ENCODE data around the gene SNCG.
"Not testable (repeated sequence)": the region's sequence is repeated elsewhere in the genome, so short reads cannot be mapped to it uniquely, and the experiment has no call there.

The SNCG gene

DNA sequence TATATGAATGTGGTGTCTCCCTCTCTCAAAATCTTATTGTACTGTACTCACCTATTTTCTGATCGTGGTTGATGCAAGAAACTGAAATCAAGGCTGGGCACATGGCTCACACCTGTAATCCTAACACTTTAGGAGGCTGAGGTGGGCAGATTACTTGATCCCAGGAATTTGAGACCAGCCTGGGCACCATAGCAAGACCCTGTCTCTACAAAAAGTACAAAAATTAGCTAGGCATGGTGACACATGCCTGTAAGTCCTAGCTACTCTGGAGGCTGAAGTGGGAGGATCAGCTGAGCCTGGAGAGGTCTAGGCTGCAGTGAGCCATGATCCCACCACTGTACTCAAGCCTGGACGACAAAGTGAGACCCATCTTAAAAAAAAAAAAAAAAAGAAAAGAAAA is 17.0 kb upstream of the SNCG start:
- H3K9me3 Mint-ChIP-seq, result no peaks in the 10 kb centered on the region
- H3K27me3 Mint-ChIP-seq, result no peaks in the 10 kb centered on the region
- ATAC-seq (ENCODE audit: low read depth), result no peak
- DNase-seq (ENCODE audit: low spot score in 2 of 2), result no peak
- H3K4me3 Mint-ChIP-seq, result no peak overlapping the region
- H3K27ac Mint-ChIP-seq, result no peak overlapping the region
- peaks cover 2% of the 10 kb centered on the region for H3K4me1 Mint-ChIP-seq
- H3K36me3 Mint-ChIP-seq, result no peaks in the 10 kb centered on the region

GRCh38 chr10:86941991-86942421 is 16.4 kb upstream of the SNCG start:
- H3K4me1 Mint-ChIP-seq, result peaks cover 2% of the 10 kb centered on the region
- H3K9me3 Mint-ChIP-seq, result no peaks in the 10 kb centered on the region
- no peak for ATAC-seq (ENCODE audit: low read depth)
- H3K4me3 Mint-ChIP-seq, result no peak overlapping the region
- H3K36me3 Mint-ChIP-seq, result no peaks in the 10 kb centered on the region
- H3K27me3 Mint-ChIP-seq, result peaks cover 5% of the 10 kb centered on the region
- no peak overlapping the region for H3K27ac Mint-ChIP-seq
- no peak for DNase-seq (ENCODE audit: low spot score in 2 of 2)

GRCh38 chr10:86942441-86943315 is 15.7 kb upstream of the SNCG start:
- H3K4me1 Mint-ChIP-seq, result peaks cover 2% of the 10 kb centered on the region
- H3K9me3 Mint-ChIP-seq, result no peaks in the 10 kb centered on the region
- DNase-seq (ENCODE audit: low spot score in 2 of 2), result no peak
- H3K27me3 Mint-ChIP-seq, result peaks cover 5% of the 10 kb centered on the region
- no peaks in the 10 kb centered on the region for H3K36me3 Mint-ChIP-seq
- H3K27ac Mint-ChIP-seq, result no peak overlapping the region
- no peak for ATAC-seq (ENCODE audit: low read depth)
- H3K4me3 Mint-ChIP-seq, result no peak overlapping the region

- no peak overlapping the region for H3K27ac Mint-ChIP-seq
- no peaks in the 10 kb centered on the region for H3K36me3 Mint-ChIP-seq
- DNase-seq (ENCODE audit: low spot score in 2 of 2) (no peak), ATAC-seq (ENCODE audit: low read depth) (no peak)
- H3K27me3 Mint-ChIP-seq, result peaks cover 5% of the 10 kb centered on the region
- no peaks in the 10 kb centered on the region for H3K9me3 Mint-ChIP-seq
- H3K4me3 Mint-ChIP-seq, result no peak overlapping the region
- peaks cover 2% of the 10 kb centered on the region for H3K4me1 Mint-ChIP-seq
These were observed 14.9 kb upstream of the SNCG start for GRCh38 chr10:86943316-86944030.

GRCh38 chr10:86944031-86944419 is 14.4 kb upstream of the SNCG start:
- Mint-ChIP-seq H3K36me3 (no peaks in the 10 kb centered on the region), H3K4me1 (peaks cover 2% of the 10 kb centered on the region), H3K9me3 (no peaks in the 10 kb centered on the region), H3K4me3 (no peak overlapping the region), H3K27ac (no peak overlapping the region), H3K27me3 (peaks cover 5% of the 10 kb centered on the region)
- ATAC-seq (ENCODE audit: low read depth) (no peak), DNase-seq (ENCODE audit: low spot score in 2 of 2) (no peak)

DNA sequence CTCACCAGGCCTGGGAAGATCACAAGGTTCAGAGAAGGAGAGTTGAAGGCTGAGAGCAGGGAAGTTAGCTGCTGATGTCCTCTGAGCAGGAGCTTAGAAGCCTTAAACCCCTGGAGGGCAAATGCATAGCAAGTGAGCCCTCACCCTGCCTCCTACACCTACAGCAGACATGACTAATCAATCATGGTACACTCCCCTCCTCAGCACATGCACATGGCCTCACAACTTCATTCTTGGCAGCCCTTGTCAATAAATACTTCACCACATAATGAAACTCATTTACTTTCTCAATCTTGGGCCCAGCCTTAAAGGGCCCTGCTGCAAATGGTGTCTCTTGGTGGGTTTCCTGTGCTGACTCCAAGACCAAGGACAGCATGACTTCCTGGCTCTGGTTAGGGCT is 13.9 kb upstream of the SNCG start:
- Mint-ChIP-seq H3K4me1 (peaks cover 1% of the 10 kb centered on the region), H3K36me3 (no peaks in the 10 kb centered on the region), H3K4me3 (no peak overlapping the region), H3K9me3 (no peaks in the 10 kb centered on the region), H3K27ac (no peak overlapping the region), H3K27me3 (peaks cover 5% of the 10 kb centered on the region)
- DNase-seq (ENCODE audit: low spot score in 2 of 2) (no peak), ATAC-seq (ENCODE audit: low read depth) (no peak)

DNA sequence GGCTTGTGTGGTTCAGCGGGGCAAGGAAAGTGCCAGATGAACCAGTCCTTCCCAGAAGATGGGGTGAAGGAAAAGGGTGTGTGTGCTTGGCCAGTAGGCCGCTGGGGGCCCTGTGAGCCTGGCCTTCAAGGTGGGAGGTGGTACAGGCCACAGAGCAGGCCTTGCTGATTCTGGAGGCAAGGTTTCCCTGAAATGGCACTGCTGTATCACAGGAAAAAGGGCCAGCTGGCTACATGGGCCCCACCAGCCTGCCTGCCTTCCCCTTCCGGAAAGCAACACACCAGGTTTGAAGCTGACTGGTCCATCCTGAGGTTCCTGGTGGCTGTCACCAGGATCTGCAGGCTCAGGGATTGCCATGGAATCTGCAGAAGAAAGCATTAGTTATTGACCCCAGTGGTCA is 13.5 kb upstream of the SNCG start:
- no peak for ATAC-seq (ENCODE audit: low read depth)
- Mint-ChIP-seq H3K36me3 (no peaks in the 10 kb centered on the region), H3K4me1 (no peaks in the 10 kb centered on the region), H3K27ac (no peak overlapping the region), H3K27me3 (peaks cover 5% of the 10 kb centered on the region), H3K4me3 (no peak overlapping the region), H3K9me3 (no peaks in the 10 kb centered on the region)
- no peak for DNase-seq (ENCODE audit: low spot score in 2 of 2)

DNA sequence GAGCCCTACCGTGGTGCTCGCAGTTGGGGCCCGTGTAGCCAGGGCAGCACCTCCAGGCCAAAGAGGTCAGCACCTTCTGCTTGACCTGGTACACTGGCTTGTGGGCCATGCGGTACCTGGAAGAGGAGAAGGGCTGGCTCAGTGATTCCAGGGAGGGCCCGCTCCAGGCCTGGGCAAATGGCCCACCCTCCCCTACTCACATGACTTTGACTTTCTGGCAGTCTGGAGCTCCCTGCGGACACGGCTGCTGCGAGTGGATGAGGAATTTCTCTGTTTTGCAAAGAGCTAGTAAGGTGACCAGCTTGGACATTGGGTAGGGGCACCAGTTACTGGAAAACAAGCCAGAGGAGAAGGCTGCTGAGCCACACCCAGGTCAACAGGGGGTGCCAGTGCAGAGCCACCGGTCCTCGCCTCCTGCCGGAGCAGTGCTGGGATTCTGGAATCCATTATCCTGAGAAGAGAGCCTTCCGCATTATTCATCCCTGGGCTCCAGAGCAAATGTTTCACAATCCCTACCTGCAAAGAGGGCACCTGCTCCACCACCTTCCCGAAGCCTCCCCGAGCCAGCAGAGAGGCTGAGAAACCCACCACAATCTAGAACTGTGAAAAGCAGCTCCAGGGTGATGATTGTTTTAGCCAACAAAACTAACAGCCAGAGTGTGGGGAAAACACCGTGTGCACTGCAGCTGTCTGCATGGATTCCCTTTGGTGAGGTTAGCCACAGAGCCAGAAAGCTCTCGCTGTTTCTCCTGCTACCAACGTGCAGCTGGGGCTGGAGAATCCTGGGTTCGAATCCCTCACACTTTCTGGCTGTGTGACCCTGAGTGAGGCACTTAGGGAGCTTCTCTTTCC is 12.8 kb upstream of the SNCG start:
- Mint-ChIP-seq H3K4me1 (no peaks in the 10 kb centered on the region), H3K9me3 (no peaks in the 10 kb centered on the region), H3K27ac (no peak overlapping the region), H3K27me3 (peaks cover 5% of the 10 kb centered on the region), H3K36me3 (no peaks in the 10 kb centered on the region), H3K4me3 (no peak overlapping the region)
- DNase-seq (ENCODE audit: low spot score in 2 of 2), result no peak
- ATAC-seq (ENCODE audit: low read depth), result no peak

- H3K4me1 Mint-ChIP-seq, result no peaks in the 10 kb centered on the region
- no peak overlapping the region for H3K27ac Mint-ChIP-seq
- ATAC-seq (ENCODE audit: low read depth) (no peak), DNase-seq (ENCODE audit: low spot score in 2 of 2) (no peak)
- peaks cover 5% of the 10 kb centered on the region for H3K27me3 Mint-ChIP-seq
- H3K9me3 Mint-ChIP-seq, result no peaks in the 10 kb centered on the region
- H3K4me3 Mint-ChIP-seq, result no peak overlapping the region
- H3K36me3 Mint-ChIP-seq, result no peaks in the 10 kb centered on the region
These were observed 11.9 kb upstream of the SNCG start for GRCh38 chr10:86946213-86947155.

DNA sequence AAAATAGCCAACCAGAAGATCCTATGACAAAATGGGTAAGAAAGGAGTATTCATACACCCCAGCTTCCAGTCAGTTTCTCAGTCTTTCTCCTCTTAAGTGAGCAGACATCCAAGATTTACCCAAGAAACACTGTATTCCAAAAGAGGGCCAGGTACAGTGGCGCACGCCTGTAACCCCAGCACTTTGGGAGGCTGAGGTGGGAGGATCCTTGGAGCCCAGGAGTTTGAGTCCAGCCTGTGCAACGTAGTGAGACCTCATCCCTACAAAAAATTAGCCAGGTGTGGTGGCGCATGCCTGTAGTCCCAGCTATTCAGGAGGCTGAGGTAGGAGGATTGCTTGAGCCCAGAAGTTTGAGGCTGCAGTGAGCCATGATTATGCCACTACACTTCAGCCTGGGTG is 10.6 kb upstream of the SNCG start:
- H3K27ac Mint-ChIP-seq, H3K27me3 Mint-ChIP-seq: not testable (repeated sequence)

DNA sequence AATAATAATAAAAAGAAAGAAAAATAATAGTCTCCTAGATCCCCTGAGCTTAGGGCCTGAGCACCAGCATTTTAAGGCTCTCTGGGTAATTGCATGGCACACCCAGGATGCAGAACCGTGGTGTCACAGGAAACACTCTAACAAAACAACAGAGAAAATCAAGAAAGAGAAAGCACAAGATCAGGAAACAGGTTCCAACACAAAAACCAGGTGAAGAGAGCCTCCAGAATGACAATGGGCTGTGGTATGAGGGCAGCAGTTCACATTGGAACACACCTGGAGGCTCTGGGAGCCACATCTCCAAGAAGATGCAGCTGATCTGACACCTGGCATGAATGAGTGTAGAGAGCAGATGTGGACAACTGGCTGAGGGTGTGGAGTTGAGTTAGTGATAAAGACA is 8.1 kb upstream of the SNCG start:
- Mint-ChIP-seq H3K36me3 (peaks cover 3% of the 10 kb centered on the region), H3K9me3 (peaks cover 6% of the 10 kb centered on the region), H3K4me1 (no peaks in the 10 kb centered on the region), H3K27ac (no peak overlapping the region), H3K27me3 (peaks cover 5% of the 10 kb centered on the region), H3K4me3 (no peak overlapping the region)
- DNase-seq (ENCODE audit: low spot score in 2 of 2) (no peak), ATAC-seq (ENCODE audit: low read depth) (no peak)

More for the DNA sequence above, 10.6 kb upstream of the SNCG start:
- H3K9me3 Mint-ChIP-seq; ATAC-seq (ENCODE audit: low read depth); H3K4me1 Mint-ChIP-seq; H3K4me3 Mint-ChIP-seq; DNase-seq (ENCODE audit: low spot score in 2 of 2); H3K36me3 Mint-ChIP-seq: not testable (repeated sequence)

DNA sequence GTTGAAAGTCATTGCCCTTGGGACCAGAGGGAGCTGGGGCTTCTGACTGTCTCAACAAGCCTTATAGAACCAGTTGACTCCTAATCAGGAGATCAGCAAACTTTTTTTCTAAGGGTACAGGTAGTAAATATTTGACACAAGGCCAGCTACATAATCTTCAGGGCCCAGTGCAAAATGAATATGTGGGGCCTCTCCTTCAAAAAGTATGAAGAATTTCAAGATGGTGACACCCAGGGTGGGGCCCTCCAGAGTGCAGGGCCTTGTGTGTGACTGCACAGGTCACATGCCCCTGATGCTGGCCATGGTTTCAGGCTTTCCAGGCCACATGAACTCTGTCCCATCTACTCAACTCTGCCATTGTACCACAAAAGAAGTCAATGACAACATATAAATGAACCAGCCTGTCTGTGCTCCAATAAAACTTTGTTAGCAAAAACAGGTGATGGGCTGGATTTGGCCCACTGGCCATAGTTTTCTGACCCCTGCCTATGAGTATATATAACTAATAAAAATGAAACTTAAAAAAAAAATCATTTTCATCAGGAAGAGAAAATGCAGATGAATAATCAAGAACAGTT is 7.1 kb upstream of the SNCG start:
- Mint-ChIP-seq H3K9me3 (peaks cover 6% of the 10 kb centered on the region), H3K4me1 (no peaks in the 10 kb centered on the region), H3K27me3 (peaks cover 5% of the 10 kb centered on the region), H3K27ac (no peak overlapping the region), H3K36me3 (peaks cover 3% of the 10 kb centered on the region), H3K4me3 (no peak overlapping the region)
- ATAC-seq (ENCODE audit: low read depth), result no peak
- DNase-seq (ENCODE audit: low spot score in 2 of 2), result no peak

DNA sequence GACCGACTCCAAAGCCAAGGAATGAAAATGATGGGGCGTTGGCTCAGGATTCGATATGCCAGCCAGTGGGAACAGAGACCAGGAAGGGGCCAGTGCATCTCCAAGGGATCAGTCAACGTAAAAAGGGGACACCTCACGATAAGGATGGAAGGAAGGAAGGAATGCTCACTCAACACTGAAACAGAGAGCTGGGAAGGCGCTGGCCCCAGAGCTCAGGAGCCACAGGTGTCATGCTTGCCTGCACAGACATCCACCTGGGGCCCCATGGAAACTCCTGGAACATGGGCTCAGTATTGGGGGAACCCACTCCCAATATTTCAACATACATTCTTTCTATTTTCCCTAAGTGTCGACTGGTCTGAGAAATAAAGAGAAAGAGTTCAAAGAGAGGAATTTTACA is 6.3 kb upstream of the SNCG start:
- H3K4me1 Mint-ChIP-seq, result no peaks in the 10 kb centered on the region
- H3K27me3 Mint-ChIP-seq, result no peaks in the 10 kb centered on the region
- H3K9me3 Mint-ChIP-seq, result peaks cover 6% of the 10 kb centered on the region
- ATAC-seq (ENCODE audit: low read depth) (no peak), DNase-seq (ENCODE audit: low spot score in 2 of 2) (no peak)
- H3K36me3 Mint-ChIP-seq, result peaks cover 3% of the 10 kb centered on the region
- H3K27ac Mint-ChIP-seq, result no peak overlapping the region
- H3K4me3 Mint-ChIP-seq, result no peak overlapping the region
